H1 (cell line): ENCODE data around the gene ERG28. TPM values are rescaled to one million over a fixed set of nuclear protein-coding genes. Genes with fewer than 3 reads are reported as not detected.

Experiments used
- CTCF ChIA-PET: fragments of 300-600 bp; sonication (Branson Sonifier 250); formaldehyde crosslinking; loops from one replicate; lab custom pipeline; 2021; ENCODE audit not compliant: partially characterized antibody; lab: Charles Lee
- POLR2A ChIA-PET: fragments of 300-600 bp; sonication (Branson Sonifier 250); formaldehyde crosslinking; loops from one replicate; lab custom pipeline; 2021; ENCODE audit warnings: inconsistent platforms; ENCODE audit not compliant: partially characterized antibody; lab: Charles Lee
- DNase-seq, 2 experiments: peaks; one replicate each; pipeline versions ENCODE4 v3.0.0 to v3.0.0-alpha.2; 2010 to 2022; ENCODE audit warnings: low spot score in 2 of 2, low read depth in 1 of 2, mixed read lengths in 1 of 2
- FAIRE-seq: peaks from 2 replicates; lab custom pipeline; 2011; peaks lifted over from hg19 to GRCh38; lab: Jason Lieb, UNC
- H2AFZ ChIP-seq: 2 replicates; pipeline ENCODE4 v1.8.1; 2012; ENCODE audit warnings: low read length, inconsistent platforms
- H2AK5ac ChIP-seq: 2 replicates; pipeline ENCODE4 v1.6.1; 2013; ENCODE audit warnings: low read depth, low read length
- H2BK120ac ChIP-seq: replicated peaks from 2 replicates; pipeline ENCODE3; 2013; ENCODE audit warnings: low read depth, low read length, inconsistent platforms
- H2BK12ac ChIP-seq: 2 replicates; pipeline ENCODE4 v1.6.1; 2013; ENCODE audit warnings: low read depth, low read length
- H2BK15ac ChIP-seq: 2 replicates; pipeline ENCODE4 v1.6.1; 2013; ENCODE audit warnings: low read length
- H2BK20ac ChIP-seq: 2 replicates; pipeline ENCODE4 v1.6.1; 2013; ENCODE audit warnings: low read length
- H2BK5ac ChIP-seq: 2 replicates; pipeline ENCODE4 v1.6.1; 2013; ENCODE audit warnings: low read depth, low read length
- H3K14ac ChIP-seq: 2 replicates; pipeline ENCODE4 v1.6.1; 2013; ENCODE audit warnings: inconsistent platforms; ENCODE audit not compliant: insufficient read length
- H3K18ac ChIP-seq: 2 replicates; pipeline ENCODE4 v1.6.1; 2013; ENCODE audit warnings: low read length; ENCODE audit errors: extremely low read depth
- H3K23ac ChIP-seq: 2 replicates; pipeline ENCODE4 v1.6.1; 2013; ENCODE audit warnings: inconsistent platforms; ENCODE audit not compliant: insufficient read length
- H3K23me2 ChIP-seq: 2 replicates; pipeline ENCODE4 v1.6.1; 2013; ENCODE audit warnings: low read depth, low read length
- H3K27ac ChIP-seq: 2 replicates; pipeline ENCODE4 v1.6.1; 2011; ENCODE audit warnings: low read depth, low read length, inconsistent platforms
- H3K27me3 ChIP-seq, 4 experiments: replicated peaks in 1 of 4; 1 replicate in 1 of 4; 2 replicates in 3 of 4; pipeline versions ENCODE4 v1.6.1 to v1.8.1; 2011 to 2013; ENCODE audit warnings: low read length in 3 of 4, mild to moderate bottlenecking in 3 of 4, inconsistent platforms in 2 of 4, mixed read lengths in 2 of 4, moderate library complexity in 1 of 4; ENCODE audit not compliant: control insufficient read depth in 3 of 4, insufficient read depth in 3 of 4; ENCODE audit errors: extremely low read depth in 1 of 4
- H3K36me3 ChIP-seq, 4 experiments: 2 replicates each; pipeline versions ENCODE4 v1.6.1 to v1.8.1; 2011 to 2013; ENCODE audit warnings: mild to moderate bottlenecking in 4 of 4, low read length in 3 of 4, moderate library complexity in 2 of 4, control low read depth in 1 of 4, inconsistent platforms in 1 of 4; ENCODE audit not compliant: insufficient read depth in 4 of 4, control insufficient read depth in 2 of 4
- H3K4ac ChIP-seq: replicated peaks from 2 replicates; pipeline ENCODE3; 2013; ENCODE audit warnings: low read length, low read depth, mixed read lengths, inconsistent platforms; ENCODE audit not compliant: insufficient read length
- H3K4me1 ChIP-seq, 4 experiments: replicated peaks in 1 of 4; 1 replicate in 1 of 4; 2 replicates in 3 of 4; pipeline versions ENCODE4 v1.6.1 to v1.8.1; 2011 to 2013; ENCODE audit warnings: low read length in 3 of 4, inconsistent platforms in 2 of 4, mixed read lengths in 1 of 4; ENCODE audit not compliant: insufficient read depth in 4 of 4, control insufficient read depth in 3 of 4
- H3K4me2 ChIP-seq, 2 experiments: 2 replicates each; pipeline versions ENCODE4 v1.6.1 to v1.8.1; 2011 to 2013; ENCODE audit warnings: low read depth in 2 of 2, low read length in 2 of 2, control low read depth in 1 of 2, inconsistent platforms in 1 of 2, mild to moderate bottlenecking in 1 of 2; ENCODE audit not compliant: insufficient read depth in 1 of 2
- H3K4me3 ChIP-seq, 4 experiments: fragments of 200-600, 300-600 bp in 1 of 4; sonication (generic), shearing (Covaris generic), sonication (Bioruptor Twin) in 1 of 4; 2 replicates each; pipeline versions ENCODE4 v1.5.1 to v1.8.1; 2011 to 2016; ENCODE audit warnings: low read length in 4 of 4, low read depth in 3 of 4, control low read depth in 2 of 4, inconsistent platforms in 2 of 4, mild to moderate bottlenecking in 2 of 4, mixed read lengths in 1 of 4, moderate library complexity in 1 of 4; ENCODE audit not compliant: insufficient read depth in 2 of 4; ENCODE audit errors: extremely low read depth in 1 of 4
- H3K56ac ChIP-seq: replicated peaks from 2 replicates; pipeline ENCODE3; 2013; ENCODE audit warnings: low read depth, mild to moderate bottlenecking, mixed read lengths, low read length, inconsistent platforms; ENCODE audit not compliant: insufficient read length
- H3K79me1 ChIP-seq: 2 replicates; pipeline ENCODE4 v1.6.1; 2013; ENCODE audit warnings: low read depth, low read length, control low read depth
- H3K79me2 ChIP-seq, 2 experiments: 2 replicates each; pipeline versions ENCODE4 v1.6.1 to v1.8.1; 2012 to 2013; ENCODE audit warnings: low read length in 2 of 2, mild to moderate bottlenecking in 2 of 2, inconsistent platforms in 1 of 2; ENCODE audit not compliant: insufficient read depth in 2 of 2, control insufficient read depth in 1 of 2
- H3K9ac ChIP-seq, 4 experiments: replicated peaks in 1 of 4; 1 replicate in 1 of 4; 2 replicates in 3 of 4; pipeline versions ENCODE4 v1.6.1 to v1.8.1; 2011 to 2013; ENCODE audit warnings: low read depth in 3 of 4, low read length in 3 of 4, control low read depth in 2 of 4, mild to moderate bottlenecking in 2 of 4, moderate library complexity in 2 of 4, inconsistent platforms in 1 of 4; ENCODE audit errors: extremely low read depth in 1 of 4
- H3K9me3 ChIP-seq, 2 experiments: 2 replicates each; pipeline versions ENCODE4 v1.6.1 to v1.8.1; 2012 to 2013; ENCODE audit warnings: mild to moderate bottlenecking in 2 of 2, moderate library complexity in 2 of 2, control low read depth in 1 of 2, inconsistent platforms in 1 of 2, low read depth in 1 of 2, low read length in 1 of 2, mixed read lengths in 1 of 2; ENCODE audit not compliant: insufficient read depth in 2 of 2
- H4K20me1 ChIP-seq, 2 experiments: replicated peaks in 1 of 2; 2 replicates each; pipeline versions ENCODE3 to v1.8.1; 2011 to 2013; ENCODE audit warnings: inconsistent platforms in 2 of 2, low read length in 2 of 2, mild to moderate bottlenecking in 1 of 2; ENCODE audit not compliant: insufficient read depth in 2 of 2, control insufficient read depth in 1 of 2
- H4K5ac ChIP-seq: 2 replicates; pipeline ENCODE4 v1.6.1; 2013; ENCODE audit warnings: low read length, low read depth, mixed read lengths, inconsistent platforms; ENCODE audit not compliant: insufficient read length
- H4K8ac ChIP-seq: 2 replicates; pipeline ENCODE4 v1.8.0; 2013; ENCODE audit warnings: mild to moderate bottlenecking, moderate library complexity, low read length, inconsistent platforms; ENCODE audit not compliant: insufficient read depth; ENCODE audit errors: extremely low read depth
- H4K91ac ChIP-seq: replicated peaks from 2 replicates; pipeline ENCODE3; 2013; ENCODE audit warnings: low read length, mixed read lengths, inconsistent platforms; ENCODE audit not compliant: insufficient read length
- CHD2 ChIP-seq: IDR thresholded peaks from 2 replicates; pipeline ENCODE4 v1.6.1; 2012; ENCODE audit warnings: low read length, improper control_type of control experiment
- CTCF ChIP-seq, 3 experiments: IDR thresholded peaks; 1 replicate in 2 of 3; 2 replicates in 1 of 3; pipeline versions ENCODE4 v1.5.1 to v1.6.1; 2011; ENCODE audit warnings: low read length in 3 of 3, mild to moderate bottlenecking in 3 of 3, inconsistent platforms in 2 of 3, low read depth in 1 of 3, moderate library complexity in 1 of 3; ENCODE audit not compliant: insufficient read depth in 1 of 3; ENCODE audit errors: control extremely low read depth in 1 of 3
- GTF2F1 ChIP-seq: IDR thresholded peaks from 2 replicates; pipeline ENCODE4 v1.6.1; 2012; ENCODE audit warnings: low read depth, low read length, improper control_type of control experiment, borderline replicate concordance
- HDAC2 ChIP-seq, 2 experiments: fragments of 300-600 bp in 1 of 2; sonication (generic) in 1 of 2; IDR thresholded peaks; 2 replicates each; pipeline ENCODE4 v1.6.1; 2011 to 2012; ENCODE audit warnings: low read depth in 2 of 2, low read length in 2 of 2, mild to moderate bottlenecking in 2 of 2, moderate library complexity in 2 of 2, borderline replicate concordance in 1 of 2, inconsistent platforms in 1 of 2
- MAFK ChIP-seq: IDR thresholded peaks from 2 replicates; pipeline ENCODE4 v1.6.1; 2012; ENCODE audit warnings: low read depth, mild to moderate bottlenecking, improper control_type of control experiment, low read length
- RFX5 ChIP-seq: IDR thresholded peaks from 2 replicates; pipeline ENCODE4 v1.6.1; 2011; ENCODE audit warnings: low read depth, low read length, improper control_type of control experiment, borderline replicate concordance
- RNF2 ChIP-seq: fragments of 200-900, 300-1000 bp; sonication (generic); IDR thresholded peaks from 2 replicates; pipeline ENCODE4 v1.7.1; 2016; ENCODE audit warnings: borderline replicate concordance, low read depth, mild to moderate bottlenecking, antibody characterized with exemption, low read length; ENCODE audit not compliant: poor library complexity, severe bottlenecking; ENCODE audit errors: missing control alignments
- RXRA ChIP-seq: IDR thresholded peaks from 2 replicates; pipeline ENCODE4 v1.6.1; 2011; ENCODE audit warnings: low read depth, mild to moderate bottlenecking, low read length, moderate library complexity; ENCODE audit not compliant: insufficient read depth
- SIRT6 ChIP-seq: IDR thresholded peaks from one replicate; pipeline ENCODE4 v1.7.1; 2012; ENCODE audit warnings: low read length, inconsistent platforms
- SIX5 ChIP-seq: IDR thresholded peaks from 2 replicates; pipeline ENCODE4 v1.6.1; 2011; ENCODE audit warnings: mild to moderate bottlenecking, low read depth, low read length
- TCF12 ChIP-seq: IDR thresholded peaks from 2 replicates; pipeline ENCODE4 v1.6.1; 2011; ENCODE audit warnings: low read depth, mild to moderate bottlenecking, low read length
- WGBS, 2 experiments: shearing (Covaris generic) in 1 of 2; methylation state at CpG; one replicate each; pipeline versions ENCODE4 v1.1.6 to v1.1.7; 2013 to 2015; ENCODE audit warnings: low lambda C conversion rate in 2 of 2, mixed read lengths in 2 of 2, inconsistent platforms in 1 of 2, low coverage in 1 of 2, missing lambda C conversion rate in 1 of 2; ENCODE audit not compliant: insufficient replicate concordance in 2 of 2, insufficient coverage in 1 of 2, insufficient read length in 1 of 2; ENCODE audit errors: extremely low coverage in 1 of 2, missing lambda C conversion rate in 1 of 2; 5-methylcytosine and 5-hydroxymethylcytosine counted together
- polyA plus RNA-seq, 7 experiments: library from polyadenylated mRNA; depleted of rRNA in 3 of 7; stranded (reverse) in 5 of 7; unstranded in 2 of 7; fragments of >200 nt in 5 of 7; fragments of 200-250 nt in 2 of 7; gene quantifications; 1 replicate in 5 of 7; 2 replicates in 1 of 7; 4 replicates in 1 of 7; pipeline versions ENCODE4 v1.2.1 to v1.2.3, GENCODE V29; 2011 to 2013; ENCODE audit warnings: missing spikeins in 2 of 7, mixed read lengths in 2 of 7
- total RNA-seq: library from RNA; stranded (reverse); fragmentation: NEBNext Ultra II Directional; extraction: Animal tissue kit (Norgen Biotek cat#: 25700); gene quantifications from 2 replicates; pipeline ENCODE4 v1.2.1, GENCODE V29; 2021

ERG28 gene
- total and polyA plus RNA-seq, 2 of the 8 experiments (the other 6 are each of a cell fraction or from before 2014, with no cell fraction given): 32.6 to 56.7 TPM

- no peak for FAIRE-seq
- CTCF ChIA-PET: interaction anchor here (0.6 to 13.7 kb wide), 36 partner anchors 8 to 1630 kb away, joined by 3 to 348 read pairs (median 6); partner anchors contain the start of genes BATF and FLVCR2
- no peak for TF ChIP-seq SIRT6
- no peak for TF ChIP-seq TCF12
- TF ChIP-seq MAFK: no peak
- TF ChIP-seq CHD2: no peak
- TF ChIP-seq RFX5: no peak
- TF ChIP-seq RNF2: no peak
- TF ChIP-seq RXRA: no peak
- no peak for TF ChIP-seq SIX5
- no peak for TF ChIP-seq HDAC2 (IDR thresholded peaks at IDR 0.05; ENCODE audit: borderline replicate concordance in 1 of 2, low read depth in 2 of 2, low read length in 2 of 2)
- TF ChIP-seq CTCF (IDR thresholded peaks at IDR 0.05; ENCODE audit: control extremely low read depth in 1 of 3, insufficient read depth in 1 of 3, low read depth in 1 of 3, low read length in 3 of 3): no peak
- no peak for TF ChIP-seq GTF2F1
Measured at GRCh38 chr14:75653563-75653962, 7.1 kb downstream of the ERG28 start.

More at GRCh38 chr14:75653563-75653962, 7.1 kb downstream of the ERG28 start:
- DNase-seq: no peak
- no peak overlapping the region for H2BK5ac ChIP-seq
- no peak overlapping the region for H3K27ac ChIP-seq
- peaks cover 2% of the 10 kb centered on the region in 2 experiments for H4K20me1 ChIP-seq
- no peak overlapping the region for H3K4ac ChIP-seq
- H3K4me2 ChIP-seq: no peak overlapping the region
- peaks cover 23 to 59% (median 40%) of the 10 kb centered on the region in 4 experiments for H3K36me3 ChIP-seq
- no peak overlapping the region for H2BK20ac ChIP-seq
- no peak overlapping the region for H2AK5ac ChIP-seq
- peaks cover 0 to 9% of the 10 kb centered on the region in 2 experiments; a peak in 3 of 4 replicates for H3K79me2 ChIP-seq
- POLR2A ChIA-PET: interaction anchor here (0.6 to 4.1 kb wide), 7 partner anchors 12 to 264 kb away, joined by 3 to 19 read pairs (median 5); partner anchors contain the start of gene FLVCR2
- no CpG with 5 or more reads among the region's 1 CpG for WGBS, 2 experiments
- H3K23me2 ChIP-seq: no peaks in the 10 kb centered on the region
- H2BK120ac ChIP-seq: no peak overlapping the region
- no peak overlapping the region for H3K9ac ChIP-seq
- no peaks in the 10 kb centered on the region for H3K27me3 ChIP-seq
- H3K56ac ChIP-seq: no peak overlapping the region
- no peaks in the 10 kb centered on the region for H3K9me3 ChIP-seq
- H4K91ac ChIP-seq: no peak overlapping the region
- no peak overlapping the region for H2BK15ac ChIP-seq
- no peak overlapping the region for H2AFZ ChIP-seq
- H4K8ac ChIP-seq: no peak overlapping the region
- H2BK12ac ChIP-seq: no peak overlapping the region
- no peak overlapping the region for H3K14ac ChIP-seq
- H3K23ac ChIP-seq: no peak overlapping the region
- H3K79me1 ChIP-seq: 0 out of 2 replicates have a peak, but pooled peaks cover 3% of the 10 kb centered on the region
- no peak overlapping the region for H3K18ac ChIP-seq
- no peaks in the 10 kb centered on the region for H3K4me1 ChIP-seq
- no peak overlapping the region for H3K4me3 ChIP-seq
- H4K5ac ChIP-seq: no peak overlapping the region
